SK-N-MC (cell line): Measurements from ENCODE around the gene IQSEC1.

Experiments
- EZH2 ChIP-seq: fragments of 200-600 bp; sonication (generic); IDR thresholded peaks from one replicate; pipeline ENCODE4 v1.6.1; 2017; ENCODE audit warnings: antibody characterized with exemption
- FOXP2 ChIP-seq: optimal IDR thresholded peaks from 2 replicates; pipeline ENCODE3; 2011; ENCODE audit warnings: mild to moderate bottlenecking, moderate library complexity; ENCODE audit not compliant: insufficient read depth; ENCODE audit errors: extremely low read length, control extremely low read depth
- POLR2AphosphoS5 ChIP-seq: IDR thresholded peaks from 2 replicates; pipeline ENCODE4 v1.6.1; 2012; ENCODE audit warnings: mild to moderate bottlenecking, low read depth, low read length, borderline replicate concordance

DNA sequence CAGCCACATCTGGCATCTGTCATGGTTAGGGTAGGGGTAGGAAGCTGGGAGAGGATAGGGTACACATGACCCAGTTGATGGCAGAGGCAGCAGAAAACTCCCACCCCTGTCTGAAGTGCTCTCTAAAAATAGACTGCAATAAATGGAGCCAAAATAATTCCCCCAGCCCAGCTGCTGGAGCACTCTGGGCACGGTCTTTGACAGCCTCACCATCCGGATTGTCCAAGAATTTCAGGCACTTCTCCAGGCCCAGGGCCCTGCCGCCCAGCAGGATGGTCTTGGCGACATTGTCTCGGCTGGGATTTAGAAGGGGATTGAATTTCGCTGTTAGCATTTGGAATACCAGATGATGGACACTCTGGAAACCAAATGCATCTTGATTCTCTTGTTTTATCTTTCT lies 103.7 kb downstream of the IQSEC1 start:
- TF ChIP-seq EZH2 (no peak), POLR2AphosphoS5 (no peak), FOXP2 (no peak)
